T follicular helper cell (primary cell): ENCODE measurements around the gene TMEM236.
A peak's percentile ranks its signal among the peaks of the same experiment; 100 is the strongest.

Experiments used
- DNase-seq: peaks from one replicate; pipeline ENCODE4 v3.0.0-alpha.2; 2020; ENCODE audit warnings: low read depth

The TMEM236 gene

GRCh38 chr10:17742918-17743317, 9.1 kb upstream of the TMEM236 start:
- DNase-seq, result peak; percentile 55

- DNase-seq, result no peak
Measured at GRCh38 chr10:17743437-17743836, 8.6 kb upstream of the TMEM236 start.

- no peak for DNase-seq
Measured at GRCh38 chr10:17744341-17744861, 7.6 kb upstream of the TMEM236 start.

- DNase-seq, result no peak
Measured at GRCh38 chr10:17747883-17748550, 4.0 kb upstream of the TMEM236 start.

- no peak for DNase-seq
Measured at GRCh38 chr10:17749890-17750289, 2.1 kb upstream of the TMEM236 start.

- DNase-seq, result no peak
Measured at GRCh38 chr10:17756557-17757217, 4.7 kb downstream of the TMEM236 start.

GRCh38 chr10:17758200-17758599, 6.2 kb downstream of the TMEM236 start:
- no peak for DNase-seq

- no peak for DNase-seq
Measured at GRCh38 chr10:17758896-17759295, 6.9 kb downstream of the TMEM236 start.

GRCh38 chr10:17764142-17764541, 12.1 kb downstream of the TMEM236 start:
- DNase-seq, result no peak

GRCh38 chr10:17765602-17766001, 13.6 kb downstream of the TMEM236 start:
- DNase-seq, result no peak

- no peak for DNase-seq
Measured at GRCh38 chr10:17766731-17767130, 14.7 kb downstream of the TMEM236 start.

- DNase-seq, result no peak
Measured at GRCh38 chr10:17768496-17768895, 16.5 kb downstream of the TMEM236 start.

- DNase-seq, result no peak
Measured at GRCh38 chr10:17768957-17769356, 17.0 kb downstream of the TMEM236 start.

GRCh38 chr10:17771017-17771416, 19.0 kb downstream of the TMEM236 start:
- no peak for DNase-seq

GRCh38 chr10:17779784-17780183, 27.8 kb downstream of the TMEM236 start:
- no peak for DNase-seq

GRCh38 chr10:17780727-17781126, 28.7 kb downstream of the TMEM236 start:
- DNase-seq, result no peak

- DNase-seq, result no peak
Measured at GRCh38 chr10:17781856-17782255, 29.9 kb downstream of the TMEM236 start.

- no peak for DNase-seq
Measured at GRCh38 chr10:17782921-17783665, 31.1 kb downstream of the TMEM236 start.

- no peak for DNase-seq
Measured at GRCh38 chr10:17783751-17784150, 31.8 kb downstream of the TMEM236 start.

- DNase-seq, result no peak
Measured at GRCh38 chr10:17784688-17785087, 32.7 kb downstream of the TMEM236 start.

- DNase-seq, result no peak
Measured at GRCh38 chr10:17785276-17785930, 33.4 kb downstream of the TMEM236 start.
